Activated CD4-positive, alpha-beta T cell treated with anti-CD3 and anti-CD28 coated beads for 4 hours (primary cell): Measurements from ENCODE around the gene DBET.
A peak's percentile ranks its signal among the peaks of the same experiment; 100 is the strongest.
"Not testable (repeated sequence)": the region's sequence is repeated elsewhere in the genome, so short reads cannot be mapped to it uniquely, and the experiment has no call there.

Experiments used
- DNase-seq, 2 donors: peaks; one replicate each; pipeline ENCODE4 v3.0.0-alpha.2; 2020

Gene DBET

DNA sequence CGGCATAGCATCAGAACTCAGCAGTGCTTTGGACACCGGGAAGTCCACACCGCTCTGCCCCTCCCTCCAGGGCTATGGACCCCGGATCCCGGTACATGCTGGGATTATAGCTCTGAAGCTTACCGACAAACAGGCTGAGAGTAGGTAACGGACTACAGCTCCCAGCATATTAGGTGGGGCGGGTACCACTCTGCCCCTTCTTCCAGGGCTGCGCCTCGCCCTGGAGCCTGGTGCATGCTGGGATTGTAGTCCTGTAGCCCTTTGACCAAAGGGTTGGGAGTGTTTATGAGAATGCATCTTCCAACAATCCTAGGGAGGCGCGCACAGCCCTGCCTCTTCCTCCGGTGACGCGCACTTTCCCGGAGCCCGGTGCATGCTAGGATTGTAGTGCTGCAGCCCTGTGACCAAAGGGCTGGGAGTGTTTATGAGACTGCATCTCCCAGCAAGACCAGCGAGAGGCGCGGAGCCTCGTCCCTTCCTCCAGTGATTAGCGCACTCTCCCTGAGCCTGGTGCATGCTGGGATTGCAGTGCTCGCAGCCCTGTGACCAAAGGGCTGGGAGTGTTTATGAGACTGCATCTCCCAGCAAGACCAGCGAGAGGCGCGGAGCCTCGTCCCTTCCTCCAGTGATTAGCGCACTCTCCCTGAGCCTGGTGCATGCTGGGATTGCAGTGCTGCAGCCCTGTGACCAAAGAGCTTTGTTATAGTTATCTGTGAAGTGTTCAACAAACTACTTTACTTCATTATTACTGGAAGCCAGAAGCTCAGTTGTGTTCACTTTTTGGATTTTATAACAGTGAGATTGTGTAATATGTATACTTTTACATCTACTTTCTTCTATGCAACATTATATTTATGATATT, 14.7 kb upstream of the DBET start:
- DNase-seq: not testable (repeated sequence)

DNA sequence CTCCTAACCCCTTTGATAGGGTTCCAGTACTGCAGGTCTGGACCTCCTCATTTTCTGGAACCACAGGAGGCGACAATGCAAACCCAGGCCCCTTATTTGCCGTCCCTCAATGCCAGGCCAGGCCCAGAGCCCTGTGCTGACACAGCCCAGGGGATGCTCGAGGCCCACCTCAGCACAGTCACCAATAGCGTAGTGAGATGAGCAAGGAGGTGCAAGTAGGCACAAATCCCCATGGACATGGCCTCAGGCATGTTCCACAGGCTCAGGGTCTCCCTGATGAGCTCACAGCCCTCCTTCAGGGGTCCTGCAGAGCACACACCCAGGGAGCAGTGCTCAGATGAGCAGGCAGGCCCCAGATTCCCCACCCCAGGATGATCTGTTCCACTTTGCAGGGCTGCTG, 5.3 kb upstream of the DBET start:
- DNase-seq: not testable (repeated sequence)

DNA sequence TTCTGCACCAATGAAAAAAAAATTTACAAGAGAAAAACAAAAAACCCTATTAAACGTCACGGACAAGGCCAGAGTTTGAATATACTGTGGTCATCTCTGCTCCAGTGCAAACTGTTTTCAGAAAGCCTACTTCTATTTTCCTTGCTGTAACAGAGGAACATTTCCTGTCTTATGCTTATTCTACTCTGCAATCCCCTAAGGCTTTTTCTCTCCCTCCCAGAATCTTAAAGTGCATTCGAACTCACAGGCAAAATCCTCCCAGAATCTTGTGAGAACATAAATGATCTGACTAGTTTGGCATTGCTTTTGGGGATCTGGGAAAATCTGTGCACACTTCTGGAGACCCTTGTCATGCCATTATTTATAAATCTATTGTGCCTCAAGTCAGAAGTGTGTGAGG, 503 bp downstream of the DBET start:
- not testable (repeated sequence) for DNase-seq

DNA sequence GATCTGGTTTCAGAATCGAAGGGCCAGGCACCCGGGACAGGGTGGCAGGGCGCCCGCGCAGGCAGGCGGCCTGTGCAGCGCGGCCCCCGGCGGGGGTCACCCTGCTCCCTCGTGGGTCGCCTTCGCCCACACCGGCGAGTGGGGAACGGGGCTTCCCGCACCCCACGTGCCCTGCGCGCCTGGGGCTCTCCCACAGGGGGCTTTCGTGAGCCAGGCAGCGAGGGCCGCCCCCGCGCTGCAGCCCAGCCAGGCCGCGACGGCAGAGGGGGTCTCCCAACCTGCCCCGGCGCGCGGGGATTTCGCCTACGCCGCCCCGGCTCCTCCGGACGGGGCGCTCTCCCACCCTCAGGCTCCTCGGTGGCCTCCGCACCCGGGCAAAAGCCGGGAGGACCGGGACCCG, 4.0 kb downstream of the DBET start:
- not testable (repeated sequence) for DNase-seq

DNA sequence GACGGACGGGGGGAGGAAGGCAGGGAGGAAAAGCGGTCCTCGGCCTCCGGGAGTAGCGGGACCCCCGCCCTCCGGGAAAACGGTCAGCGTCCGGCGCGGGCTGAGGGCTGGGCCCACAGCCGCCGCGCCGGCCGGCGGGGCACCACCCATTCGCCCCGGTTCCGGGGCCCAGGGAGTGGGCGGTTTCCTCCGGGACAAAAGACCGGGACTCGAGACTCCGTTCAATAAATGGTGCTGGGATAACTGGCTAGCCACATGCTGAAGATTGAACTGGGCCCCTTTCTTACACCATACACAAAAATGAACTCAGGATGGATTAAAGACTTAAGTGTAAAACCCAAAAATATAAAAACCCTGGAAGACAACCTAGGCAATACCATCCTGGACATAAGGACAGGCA, 28.8 kb downstream of the DBET start:
- DNase-seq: not testable (repeated sequence)

DNA sequence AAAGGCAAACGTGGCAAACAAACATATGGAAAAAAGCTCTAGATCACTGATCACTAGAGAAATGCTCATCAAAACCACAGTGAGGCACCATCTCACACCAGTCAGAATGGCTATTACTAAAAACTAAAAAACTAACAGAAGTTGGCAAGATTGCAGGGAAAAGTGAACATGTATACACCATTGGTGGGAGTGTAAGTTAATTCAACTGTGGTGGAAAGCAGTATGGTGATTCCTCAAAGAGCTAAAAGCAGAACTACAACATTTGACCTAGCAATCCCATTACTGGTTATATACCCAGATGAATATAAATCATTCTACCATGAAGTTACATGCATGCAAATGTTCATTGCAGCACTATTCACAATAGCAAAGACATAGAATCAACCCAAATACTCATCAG, 29.7 kb downstream of the DBET start:
- DNase-seq: not testable (repeated sequence)

DNA sequence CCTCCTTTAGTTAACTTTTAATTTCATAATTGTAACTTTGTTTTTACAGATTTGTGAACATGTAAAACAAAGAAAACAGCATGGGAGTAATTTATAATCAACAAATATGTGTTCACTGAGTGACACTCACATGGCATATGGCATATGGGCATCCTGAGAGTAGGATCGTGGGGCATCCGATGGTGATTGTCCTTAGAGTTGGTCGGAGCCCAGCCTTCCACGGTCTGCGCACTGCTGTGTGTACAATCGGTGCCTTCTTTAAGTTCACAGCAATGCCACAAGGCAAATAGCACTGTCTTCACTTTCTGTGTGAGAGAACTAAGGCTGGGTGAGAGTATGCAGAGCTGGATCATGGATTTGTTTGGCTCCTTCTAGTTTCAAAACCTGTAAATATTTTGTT, 31.0 kb downstream of the DBET start:
- DNase-seq: not testable (repeated sequence)

DNA sequence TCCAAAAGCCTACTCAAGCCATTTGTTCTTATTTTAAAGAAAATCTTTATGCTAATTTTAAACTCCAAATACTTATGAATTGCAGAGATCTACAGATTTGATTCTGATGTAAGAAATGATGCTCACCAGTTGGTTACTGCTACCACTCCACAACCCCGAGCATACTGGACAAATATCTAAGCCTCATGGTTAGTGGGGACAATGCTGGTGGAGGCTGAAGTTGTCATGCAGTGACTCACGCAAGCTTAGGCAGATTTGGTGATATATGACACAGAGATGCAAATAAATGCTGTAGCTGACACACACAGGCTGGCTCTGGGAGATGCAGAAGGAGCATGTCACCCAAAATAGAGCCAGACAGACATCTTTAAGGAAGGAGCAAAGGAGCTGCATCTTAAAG, 35.3 kb downstream of the DBET start:
- DNase-seq: not testable (repeated sequence)

DNA sequence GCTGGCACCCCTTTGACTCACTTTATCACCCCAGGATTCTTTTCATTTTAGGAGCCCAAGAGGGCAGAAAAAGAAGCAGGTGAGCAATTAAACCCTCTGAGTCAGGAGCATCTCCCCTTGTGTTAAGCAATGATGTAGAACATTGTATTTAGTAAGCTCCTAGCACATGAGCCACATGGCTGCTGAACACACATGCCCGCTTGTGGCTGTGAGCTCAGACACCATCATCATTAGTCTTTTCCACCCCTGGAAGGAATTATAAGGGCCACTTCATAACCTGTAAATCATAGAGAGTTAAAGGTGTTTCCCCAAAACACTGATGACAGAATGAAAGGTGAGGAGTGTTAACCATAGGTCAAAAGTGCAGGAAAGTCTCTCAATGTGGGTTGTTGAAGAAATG, 37.2 kb downstream of the DBET start:
- DNase-seq: not testable (repeated sequence)

DNA sequence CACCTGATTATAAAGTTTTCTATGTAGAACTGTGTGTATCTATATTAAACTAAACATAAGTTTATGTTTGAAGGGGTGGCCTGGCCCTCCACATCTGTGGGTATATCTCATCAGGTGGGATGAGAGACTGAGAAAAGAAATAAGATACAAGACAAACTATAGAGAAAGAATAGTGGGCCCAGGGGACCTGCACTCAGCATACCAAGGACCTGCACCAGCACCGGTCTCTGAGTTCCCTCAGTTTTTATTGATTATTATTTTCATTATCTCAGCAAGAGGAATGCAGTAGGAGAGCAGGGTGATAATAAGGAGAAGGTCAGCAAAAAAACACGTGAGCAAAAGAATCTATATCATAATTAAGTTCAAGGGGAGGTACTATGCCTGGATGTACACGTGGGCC, 41.9 kb downstream of the DBET start:
- DNase-seq: peak in 1 of 2 donors; percentile 1

DNA sequence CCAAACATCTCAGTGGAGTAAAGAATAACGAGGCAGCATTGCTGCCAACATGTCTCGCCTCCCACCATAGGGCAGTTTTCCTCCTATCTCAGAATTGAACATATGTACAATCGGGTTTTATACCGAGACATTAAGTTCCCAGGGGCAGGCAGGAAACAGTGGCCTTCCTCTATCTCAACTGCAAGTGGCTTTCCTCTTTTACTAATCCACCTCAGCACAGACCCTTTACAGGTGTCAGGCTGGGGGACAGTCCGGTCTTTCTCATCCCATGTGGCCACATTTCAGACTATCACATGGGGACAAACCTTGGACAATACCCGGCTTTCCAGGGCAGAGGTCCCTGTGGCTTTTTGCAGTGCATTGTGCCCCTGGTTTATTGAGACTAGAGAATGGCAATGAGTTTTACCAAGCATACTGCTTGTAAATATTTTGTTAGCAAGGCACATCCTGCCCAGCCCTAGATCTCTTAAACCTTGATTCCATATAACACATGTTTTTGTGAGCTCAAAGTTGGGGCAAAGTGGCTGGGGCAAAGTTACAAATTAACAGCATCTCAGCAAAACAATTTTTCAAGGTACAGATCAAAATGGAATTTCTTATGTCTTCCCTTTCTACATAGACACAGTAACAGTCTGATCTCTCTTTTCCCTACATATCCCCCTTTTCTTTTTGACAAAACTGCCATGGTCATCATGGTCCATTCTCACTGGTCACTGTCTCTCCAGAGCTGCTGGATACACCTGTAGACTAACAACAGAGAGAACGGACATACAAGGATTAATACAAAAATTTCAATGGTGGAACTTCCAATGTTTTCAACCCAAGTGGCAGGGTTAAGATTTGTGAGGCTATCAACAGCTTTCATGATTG, 42.5 kb downstream of the DBET start:
- DNase-seq: peak in 1 of 2 donors; percentile 1

DNA sequence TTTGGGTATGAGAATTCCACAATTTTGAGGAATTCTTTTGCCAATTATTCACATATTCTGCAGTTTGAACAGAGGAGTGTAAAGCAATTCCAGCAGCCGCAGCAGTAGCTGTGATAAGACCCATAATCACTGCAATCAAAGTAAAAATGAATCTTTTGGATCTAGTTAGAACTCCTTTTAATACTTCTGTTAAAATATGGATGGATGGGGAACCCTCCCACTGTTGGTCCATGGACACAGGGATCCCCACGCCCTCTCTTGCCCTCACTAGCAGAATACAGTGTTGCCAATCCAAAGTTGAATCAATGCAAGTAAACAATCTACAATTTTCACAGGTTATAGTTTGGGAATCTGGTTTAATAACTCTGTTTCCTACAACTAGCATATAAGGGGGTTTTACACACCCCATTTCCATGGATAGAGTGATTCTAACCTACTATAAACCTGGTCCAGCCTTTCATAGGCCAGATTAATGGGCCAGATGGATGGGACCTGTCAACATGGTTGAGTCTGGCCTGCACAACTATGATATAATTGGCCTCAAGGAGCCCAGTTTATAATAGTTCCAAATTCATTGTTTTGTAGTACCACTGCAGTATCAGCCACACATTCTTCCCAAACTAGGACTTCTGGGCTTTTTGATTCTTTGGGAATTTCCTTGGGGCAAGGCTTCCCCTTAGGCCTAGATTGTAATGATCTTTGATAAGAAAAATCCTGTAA, 43.6 kb downstream of the DBET start:
- peak in 1 of 2 donors; percentile 0 for DNase-seq

DNA sequence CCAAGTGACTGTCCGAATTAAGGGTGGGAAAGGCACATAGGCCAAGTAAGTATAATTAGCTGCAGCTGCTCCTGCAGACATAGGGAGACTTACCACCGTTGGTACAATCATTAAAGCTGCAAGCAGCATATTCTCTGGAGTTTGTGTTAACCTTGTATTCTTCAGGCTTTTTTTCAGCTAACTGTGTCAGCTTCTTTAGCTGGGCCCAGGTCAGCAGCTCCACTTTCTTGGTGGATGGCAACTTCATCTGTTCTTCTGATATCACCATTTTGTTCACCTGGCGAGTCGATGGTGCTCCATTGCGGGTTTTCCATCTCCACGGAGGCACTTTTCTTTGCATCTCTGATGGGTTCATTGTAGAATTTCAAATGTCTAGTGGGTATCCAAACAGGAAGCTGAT, 44.5 kb downstream of the DBET start:
- DNase-seq: peak in 1 of 2 donors; percentile 1

DNA sequence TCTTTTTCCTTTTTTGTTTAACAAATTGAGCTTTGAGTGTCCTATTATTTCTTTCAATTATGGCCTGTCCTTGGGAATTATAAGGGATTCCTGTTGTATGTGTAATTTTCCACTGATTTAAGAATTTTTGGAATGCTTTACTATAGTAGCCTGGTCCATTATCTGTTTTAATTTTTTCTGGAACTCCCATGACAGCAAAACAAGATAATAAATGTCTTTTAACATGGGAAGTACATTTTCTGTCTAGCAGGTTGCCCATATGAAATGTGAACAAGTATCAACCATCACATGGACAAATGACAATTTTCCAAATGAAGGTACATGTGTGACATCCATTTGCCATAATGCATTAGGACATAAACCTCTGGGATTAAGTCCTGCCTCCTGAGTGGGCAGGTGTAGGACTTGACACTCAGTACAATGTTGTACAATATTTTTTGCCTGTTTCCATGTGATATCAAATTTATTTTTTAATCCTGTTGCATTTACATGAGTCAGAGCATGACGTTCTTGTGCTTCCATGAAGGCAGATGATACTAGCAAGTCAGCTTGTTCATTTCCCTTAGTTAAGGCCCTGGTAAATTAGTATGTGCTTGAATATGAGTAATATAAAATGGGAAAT, 45.2 kb downstream of the DBET start:
- peak in 1 of 2 donors; percentile 0 for DNase-seq

DNA sequence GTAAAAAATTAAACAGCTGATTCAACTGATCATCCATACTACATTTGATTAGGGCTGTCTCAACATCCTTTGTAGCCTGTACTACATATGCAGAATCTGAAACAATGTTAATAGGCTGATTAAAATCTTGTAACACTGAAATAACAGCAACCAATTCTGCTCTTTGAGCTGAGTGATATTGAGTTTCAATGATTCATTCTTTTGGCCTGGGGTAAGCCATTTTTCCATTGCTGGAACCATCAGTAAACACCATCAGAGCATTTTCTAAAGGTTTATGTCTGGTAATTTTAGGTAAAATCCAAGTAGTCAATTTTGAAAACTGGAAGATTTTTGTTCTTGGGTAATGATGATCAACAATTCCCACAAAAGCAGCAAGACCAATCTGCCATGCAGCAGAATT, 45.7 kb downstream of the DBET start:
- DNase-seq: not testable (repeated sequence)

DNA sequence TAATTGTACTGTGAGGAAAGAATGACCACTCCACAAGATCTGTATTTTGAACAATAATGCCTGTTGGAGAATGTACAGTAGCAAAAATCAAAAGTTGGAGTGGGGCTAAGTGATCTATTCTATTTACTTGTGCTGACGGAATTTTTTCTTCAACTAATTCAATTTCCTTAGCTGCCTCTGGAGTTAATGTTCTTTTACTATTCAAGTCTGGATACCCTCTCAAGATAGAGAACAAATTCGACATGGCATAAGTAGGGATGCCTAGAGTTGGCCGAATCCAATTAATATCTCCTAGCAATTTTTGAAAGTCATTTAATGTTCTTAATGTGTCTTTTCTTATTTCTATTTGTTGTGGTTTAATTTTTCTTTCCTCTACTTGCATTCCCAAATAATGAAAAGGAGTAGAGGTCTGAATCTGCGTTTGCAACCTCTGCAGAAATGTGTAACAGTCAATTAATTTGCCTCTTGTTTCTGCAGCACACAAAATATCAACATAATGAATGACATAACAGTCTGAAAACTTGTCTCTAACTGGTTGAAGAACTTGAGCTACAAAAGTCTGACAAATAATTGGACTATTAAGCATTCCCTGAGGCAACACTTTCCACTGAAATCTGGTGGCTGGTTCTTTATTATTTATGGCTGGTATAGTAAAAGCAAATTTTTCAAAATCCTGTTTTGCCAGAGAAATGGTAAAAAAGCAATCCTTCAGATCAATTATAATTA, 46.4 kb downstream of the DBET start:
- not testable (repeated sequence) for DNase-seq

DNA sequence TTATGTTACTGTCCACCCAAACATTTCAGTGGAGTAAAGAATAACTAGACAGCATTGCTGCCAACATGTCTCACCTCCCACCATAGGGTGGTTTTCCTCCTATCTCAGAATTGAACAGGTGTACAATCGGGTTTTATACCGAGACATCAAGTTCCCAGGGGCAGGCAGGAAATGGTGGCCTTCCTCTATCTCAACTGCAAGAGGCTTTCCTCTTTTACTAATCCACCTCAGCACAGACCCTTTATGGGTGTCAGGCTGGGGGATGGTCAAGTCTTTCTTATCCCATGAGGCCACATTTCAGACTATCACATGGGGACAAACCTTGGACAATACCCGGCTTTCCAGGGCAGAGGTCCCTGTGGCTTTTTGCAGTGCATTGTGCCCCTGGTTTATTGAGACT, 48.6 kb downstream of the DBET start:
- not testable (repeated sequence) for DNase-seq

DNA sequence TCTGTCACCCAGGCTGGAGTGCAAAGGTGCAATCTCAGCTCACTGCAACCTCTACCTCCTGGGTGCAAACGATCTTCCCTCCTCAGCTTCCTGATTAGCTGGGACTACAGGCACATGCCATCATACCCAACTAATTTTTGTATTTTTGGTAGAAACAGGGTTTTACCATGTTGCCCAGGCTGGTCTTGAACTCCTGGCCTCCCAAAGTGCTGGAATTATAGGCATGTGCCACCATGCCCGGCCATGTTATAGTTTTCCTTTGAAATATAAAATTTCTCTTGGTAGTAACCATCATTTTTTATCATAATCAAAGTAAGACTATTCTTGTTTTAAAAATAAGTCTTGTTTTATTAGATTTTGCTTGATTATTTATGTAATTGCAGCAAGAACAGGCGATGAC, 50.7 kb downstream of the DBET start:
- DNase-seq: peak in 1 of 2 donors; percentile 0
